GM19463 (cell line): ENCODE data around the gene MMP13.
A peak's percentile ranks its signal among the peaks of the same experiment; 100 is the strongest.
"Not testable (repeated sequence)": the region's sequence is repeated elsewhere in the genome, so short reads cannot be mapped to it uniquely, and the experiment has no call there.

Experiments
- ATAC-seq: cut with Tn5 transposase; IDR thresholded peaks from one replicate; pipeline ENCODE4 v1.9.1; 2021; ENCODE audit warnings: mild to moderate bottlenecking, moderate library complexity; ENCODE audit not compliant: unreplicated experiment

The MMP13 gene

GRCh38 chr11:102955624-102956023 is at the start of gene MMP13:
Gene MMP13 (minus strand): TSS chr11:102955732. CDS start chr11:102955705, 27 bp downstream.
- no peak for ATAC-seq

GRCh38 chr11:103004234-103004633 is 48.7 kb upstream of the MMP13 start:
- ATAC-seq = not testable (repeated sequence)

- no peak for ATAC-seq
These were observed 38.6 kb upstream of the MMP13 start for GRCh38 chr11:102994105-102994504.

- ATAC-seq = no peak
These were observed 36.2 kb upstream of the MMP13 start for GRCh38 chr11:102991776-102992175.

- no peak for ATAC-seq
These were observed 34.6 kb upstream of the MMP13 start for GRCh38 chr11:102990145-102990544.

- ATAC-seq = no peak
These were observed 34.0 kb upstream of the MMP13 start for GRCh38 chr11:102989379-102990047.

GRCh38 chr11:102986815-102987214 is 31.3 kb upstream of the MMP13 start:
- no peak for ATAC-seq

GRCh38 chr11:102985850-102986249 is 30.3 kb upstream of the MMP13 start:
- no peak for ATAC-seq

- no peak for ATAC-seq
These were observed 28.0 kb upstream of the MMP13 start for GRCh38 chr11:102983486-102983885.

GRCh38 chr11:102981324-102981910 is 25.9 kb upstream of the MMP13 start:
- ATAC-seq = no peak

- no peak for ATAC-seq
These were observed 19.2 kb upstream of the MMP13 start for GRCh38 chr11:102974552-102975280.

- not testable (repeated sequence) for ATAC-seq
These were observed 18.2 kb upstream of the MMP13 start for GRCh38 chr11:102973698-102974097.

- ATAC-seq = no peak
These were observed 17.3 kb upstream of the MMP13 start for GRCh38 chr11:102972853-102973252.

- no peak for ATAC-seq
These were observed 16.2 kb upstream of the MMP13 start for GRCh38 chr11:102971766-102972165.

- ATAC-seq = no peak
These were observed 12.0 kb upstream of the MMP13 start for GRCh38 chr11:102967497-102967896.

GRCh38 chr11:102966011-102966410 is 10.5 kb upstream of the MMP13 start:
- no peak for ATAC-seq

GRCh38 chr11:102964867-102965266 is 9.3 kb upstream of the MMP13 start:
- ATAC-seq = no peak

- ATAC-seq = no peak
These were observed 2.4 kb upstream of the MMP13 start for GRCh38 chr11:102957953-102958352.

GRCh38 chr11:102950622-102951081 is 4.9 kb downstream of the MMP13 start:
- no peak for ATAC-seq

GRCh38 chr11:102946237-102946636 is 9.3 kb downstream of the MMP13 start:
- ATAC-seq = no peak

- ATAC-seq = peak; percentile 74
These were observed 14.6 kb downstream of the MMP13 start for GRCh38 chr11:102940714-102941588.
